Fibroblast of pulmonary artery (primary cell): ENCODE results near the gene CASR.

Experiments used
- DNase-seq: peaks from one replicate; pipeline ENCODE4 v3.0.0-alpha.2; 2010; ENCODE audit warnings: low read depth
- H3K4me3 ChIP-seq: replicated peaks from 2 replicates; pipeline ENCODE4 v1.5.1; 2011; ENCODE audit warnings: low read depth, mild to moderate bottlenecking, control low read depth, low read length, moderate library complexity
- TF ChIP-seq, protein P1 (sequence below): IDR thresholded peaks from 2 replicates; pipeline ENCODE4 v1.5.1; 2011; ENCODE audit warnings: mild to moderate bottlenecking, control low read depth, low read length, inconsistent platforms; ENCODE audit errors: missing control alignments

The CASR gene

DNA sequence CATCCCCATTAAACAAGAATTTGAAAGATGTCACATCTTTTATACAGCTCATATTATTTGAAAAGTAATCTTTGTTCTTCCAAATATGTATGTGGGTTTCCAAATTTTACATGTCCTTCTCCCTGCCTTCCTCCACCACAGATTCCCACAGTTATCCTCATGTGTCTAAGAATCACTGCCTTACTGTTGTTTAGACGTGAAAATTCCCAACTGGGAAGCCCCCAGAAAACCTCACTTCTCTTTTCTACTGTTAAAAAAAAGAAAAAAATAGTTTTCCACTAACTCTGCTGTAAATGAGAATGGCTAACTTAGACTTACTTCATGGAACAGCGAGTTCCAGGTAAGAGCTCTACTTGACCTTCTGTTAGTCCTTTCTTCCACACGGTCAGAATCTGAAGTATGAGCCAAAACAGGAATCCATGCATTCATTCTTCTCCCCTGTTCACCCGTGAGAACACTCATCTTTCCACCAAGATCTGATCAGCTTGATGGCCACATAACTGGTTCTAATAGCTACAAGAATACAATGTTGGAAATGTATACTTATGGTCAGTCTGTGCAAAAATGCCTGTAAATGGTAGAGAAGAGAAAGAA is 123.7 kb downstream of the CASR start:
- no peak overlapping the region for H3K4me3 ChIP-seq
- no peak for DNase-seq
- TF ChIP-seq, protein P1, sequence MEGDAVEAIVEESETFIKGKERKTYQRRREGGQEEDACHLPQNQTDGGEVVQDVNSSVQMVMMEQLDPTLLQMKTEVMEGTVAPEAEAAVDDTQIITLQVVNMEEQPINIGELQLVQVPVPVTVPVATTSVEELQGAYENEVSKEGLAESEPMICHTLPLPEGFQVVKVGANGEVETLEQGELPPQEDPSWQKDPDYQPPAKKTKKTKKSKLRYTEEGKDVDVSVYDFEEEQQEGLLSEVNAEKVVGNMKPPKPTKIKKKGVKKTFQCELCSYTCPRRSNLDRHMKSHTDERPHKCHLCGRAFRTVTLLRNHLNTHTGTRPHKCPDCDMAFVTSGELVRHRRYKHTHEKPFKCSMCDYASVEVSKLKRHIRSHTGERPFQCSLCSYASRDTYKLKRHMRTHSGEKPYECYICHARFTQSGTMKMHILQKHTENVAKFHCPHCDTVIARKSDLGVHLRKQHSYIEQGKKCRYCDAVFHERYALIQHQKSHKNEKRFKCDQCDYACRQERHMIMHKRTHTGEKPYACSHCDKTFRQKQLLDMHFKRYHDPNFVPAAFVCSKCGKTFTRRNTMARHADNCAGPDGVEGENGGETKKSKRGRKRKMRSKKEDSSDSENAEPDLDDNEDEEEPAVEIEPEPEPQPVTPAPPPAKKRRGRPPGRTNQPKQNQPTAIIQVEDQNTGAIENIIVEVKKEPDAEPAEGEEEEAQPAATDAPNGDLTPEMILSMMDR: no peak

DNA sequence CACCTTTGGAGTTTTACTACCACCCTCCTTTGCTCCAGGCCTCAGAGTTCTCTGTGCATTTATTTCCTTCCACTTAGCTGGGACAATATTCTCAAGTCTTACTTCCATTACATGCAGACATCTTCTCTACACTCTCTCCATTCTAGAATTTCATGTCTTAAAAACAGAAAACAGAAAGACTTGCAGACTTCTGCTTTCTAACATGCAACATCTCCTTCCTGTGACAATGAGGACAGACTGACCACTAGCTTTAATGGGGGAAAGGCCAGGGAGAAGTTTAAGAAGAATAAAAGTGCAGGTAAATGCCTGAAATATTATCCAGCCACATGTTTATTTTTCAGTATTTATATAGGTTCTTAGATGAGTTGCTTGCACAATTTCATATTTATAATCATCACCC is 124.5 kb downstream of the CASR start:
- DNase-seq: no peak
- TF ChIP-seq, protein P1: no peak

DNA sequence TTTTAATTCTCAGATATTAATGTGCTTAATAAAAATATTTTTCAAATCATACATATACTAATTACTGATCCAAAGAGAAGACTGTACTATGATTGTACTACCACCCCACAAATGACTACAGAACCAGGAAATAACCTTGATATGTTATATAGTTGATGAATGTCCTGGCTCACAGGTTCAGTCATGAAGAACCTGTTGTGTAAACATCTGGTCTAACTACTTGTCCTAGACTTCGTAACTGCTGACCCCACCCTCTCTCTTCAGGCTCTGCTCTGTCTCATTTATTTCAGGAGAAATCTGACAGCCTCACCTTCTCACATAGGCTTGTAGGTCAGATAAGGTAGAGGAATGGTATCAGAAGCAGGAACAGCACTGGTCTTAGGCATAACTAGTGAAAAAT is 126.9 kb downstream of the CASR start:
- H3K4me3 ChIP-seq: no peak overlapping the region
- TF ChIP-seq, protein P1: no peak
- DNase-seq: no peak

More for the DNA sequence above, 124.5 kb downstream of the CASR start:
- H3K4me3 ChIP-seq: no peak overlapping the region

DNA sequence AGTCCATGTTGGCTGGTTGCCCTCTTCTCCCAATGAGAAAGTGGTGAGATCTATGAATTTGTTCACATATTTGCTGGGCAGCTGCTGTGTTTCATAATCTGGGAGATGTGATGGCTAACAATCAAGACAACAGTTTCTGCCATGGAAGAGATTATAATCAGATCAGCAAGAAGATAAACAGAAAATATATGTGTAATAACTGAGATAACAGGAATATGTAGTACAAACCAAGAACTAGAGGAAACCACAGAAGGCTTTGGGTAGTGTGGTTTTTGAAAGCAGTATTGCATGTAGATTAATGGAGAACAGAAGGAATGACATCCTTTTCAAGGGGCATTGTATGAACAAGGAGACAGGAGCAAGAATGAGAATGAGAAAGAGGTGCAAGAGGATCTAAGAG is 129.4 kb downstream of the CASR start:
- no peak overlapping the region for H3K4me3 ChIP-seq
- no peak for DNase-seq
- TF ChIP-seq, protein P1: no peak

DNA sequence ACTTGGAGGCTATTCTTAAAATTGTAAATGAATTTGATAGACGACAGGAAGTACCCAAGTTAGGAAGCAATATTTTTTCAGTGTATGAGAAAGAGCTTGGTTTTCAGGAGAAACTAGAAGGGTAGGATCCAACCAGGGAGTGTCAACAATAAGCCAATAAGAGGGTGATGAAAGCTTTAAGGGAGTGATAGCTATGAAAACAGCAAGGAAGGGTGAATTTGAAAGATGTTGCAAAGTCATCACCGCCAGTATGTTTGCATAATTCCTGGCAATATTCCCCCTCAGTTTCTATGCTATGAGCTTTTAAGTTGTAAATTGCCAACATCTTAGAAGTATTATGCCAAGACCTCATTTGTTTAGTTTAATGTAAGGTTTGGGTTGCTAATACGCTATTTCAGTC is 129.8 kb downstream of the CASR start:
- H3K4me3 ChIP-seq: no peak overlapping the region
- TF ChIP-seq, protein P1: no peak
- DNase-seq: no peak

DNA sequence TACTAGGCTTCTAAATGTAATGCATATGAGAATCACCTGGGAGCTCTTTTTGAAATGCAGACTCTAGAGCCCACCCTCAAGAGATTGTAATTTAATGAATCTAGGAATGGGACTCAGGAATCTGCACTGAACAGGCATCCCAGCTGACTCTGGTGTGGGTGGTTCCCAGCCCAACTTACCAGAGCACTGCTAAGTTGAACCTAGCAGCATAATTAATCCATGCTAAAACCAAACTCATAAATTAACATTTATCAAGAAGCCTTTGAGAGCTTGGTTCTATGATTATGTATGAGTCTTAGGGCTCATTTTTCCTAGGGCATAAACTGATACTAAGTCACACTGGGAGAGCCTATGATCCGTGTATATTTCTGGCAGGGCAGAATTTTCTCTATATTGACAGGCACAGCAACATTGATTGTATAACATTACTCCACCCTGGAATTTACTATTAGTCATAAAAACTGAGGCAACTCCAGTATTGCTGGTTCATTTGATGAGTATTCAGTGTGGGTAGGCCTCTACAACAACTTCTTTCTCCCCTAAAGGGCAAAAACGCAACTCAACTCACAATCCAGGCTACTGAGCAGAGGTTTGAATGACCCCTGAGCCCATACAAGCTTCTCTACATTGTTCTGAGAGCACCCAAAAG is 130.9 kb downstream of the CASR start:
- no peak overlapping the region for H3K4me3 ChIP-seq
- no peak for DNase-seq
- TF ChIP-seq, protein P1: no peak

DNA sequence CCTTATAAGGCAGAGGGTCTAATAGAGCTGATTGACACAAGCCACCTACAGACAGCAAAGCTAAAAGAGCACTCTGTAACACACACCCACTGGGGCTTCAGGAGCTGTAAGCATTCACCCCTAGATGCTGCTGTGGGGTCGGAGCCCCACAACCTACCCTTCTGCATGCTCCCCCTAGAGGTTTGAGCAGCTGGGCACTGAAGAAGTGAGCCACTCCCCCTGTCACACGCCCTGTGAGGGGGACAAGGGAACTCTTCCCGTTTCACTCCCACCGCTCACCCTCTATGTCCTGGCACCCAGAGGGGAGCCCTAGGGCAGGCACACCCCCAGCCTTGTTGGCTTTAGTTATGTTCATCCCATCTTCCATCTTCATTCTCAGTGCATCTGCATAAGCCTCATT is 132.2 kb downstream of the CASR start:
- no peak for DNase-seq
- no peak overlapping the region for H3K4me3 ChIP-seq
- TF ChIP-seq, protein P1: no peak
